ENCODE measurements around the gene ANKRD66.
A peak's percentile ranks its signal among the peaks of the same experiment; 100 is the strongest.
"Not testable (repeated sequence)": the region's sequence is repeated elsewhere in the genome, so short reads cannot be mapped to it uniquely, and the experiment has no call there.

Gene ANKRD66

GRCh38 chr6:46746696-46747095 lies at the start of gene ANKRD66:
Gene ANKRD66, plus strand, starts transcription at chr6:46746933. Its CDS starts 5,016 bp downstream, at chr6:46751949.
- no peak for DNase-seq

GRCh38 chr6:46699970-46700369 lies 46.8 kb upstream of the ANKRD66 start:
- DNase-seq, result no peak

- DNase-seq, result peak; percentile 35
Measured at GRCh38 chr6:46704562-46704961, 42.2 kb upstream of the ANKRD66 start.

GRCh38 chr6:46706464-46706863 lies 40.3 kb upstream of the ANKRD66 start:
- no peak for DNase-seq

DNA sequence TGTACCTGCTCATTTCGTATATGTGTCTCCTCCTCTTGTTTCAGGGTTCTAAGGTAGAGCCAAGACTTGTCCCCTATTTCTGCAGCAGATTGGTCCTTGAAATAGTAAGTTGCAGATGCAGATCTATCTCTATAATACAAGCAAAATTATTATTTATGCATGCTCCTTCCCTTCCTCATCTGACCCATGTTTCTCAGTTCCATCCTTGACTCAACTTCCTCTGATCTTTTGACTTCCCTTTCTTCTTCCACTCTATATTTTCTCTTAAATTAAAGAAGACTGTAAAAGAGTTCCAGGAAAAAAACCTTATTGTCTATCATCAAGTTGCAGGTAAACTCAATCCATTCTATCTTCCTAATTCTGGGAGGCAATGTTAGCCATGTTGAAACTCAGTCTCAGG lies 35.2 kb upstream of the ANKRD66 start:
- no peak for DNase-seq

- no peak for DNase-seq
Measured at GRCh38 chr6:46715141-46715540, 31.6 kb upstream of the ANKRD66 start.

DNA sequence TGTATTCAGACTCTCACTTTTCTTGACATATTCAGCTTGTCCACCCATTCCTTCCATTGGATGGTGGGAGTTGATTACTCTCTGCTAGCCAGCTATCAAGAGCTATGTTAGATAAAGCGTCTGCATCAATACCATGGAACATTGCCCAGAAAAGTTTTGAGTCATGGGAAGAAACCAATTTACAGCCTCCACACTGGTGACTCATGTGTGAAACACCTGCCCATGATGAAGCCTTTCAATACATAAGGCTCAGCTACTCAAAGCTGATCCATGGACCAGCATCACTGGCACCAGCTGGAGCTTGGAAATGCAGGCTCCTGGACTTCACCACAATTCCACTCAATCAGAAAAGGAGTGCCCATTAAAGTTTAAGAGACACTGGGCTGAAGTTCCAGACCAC lies 27.6 kb upstream of the ANKRD66 start:
- no peak for DNase-seq

DNA sequence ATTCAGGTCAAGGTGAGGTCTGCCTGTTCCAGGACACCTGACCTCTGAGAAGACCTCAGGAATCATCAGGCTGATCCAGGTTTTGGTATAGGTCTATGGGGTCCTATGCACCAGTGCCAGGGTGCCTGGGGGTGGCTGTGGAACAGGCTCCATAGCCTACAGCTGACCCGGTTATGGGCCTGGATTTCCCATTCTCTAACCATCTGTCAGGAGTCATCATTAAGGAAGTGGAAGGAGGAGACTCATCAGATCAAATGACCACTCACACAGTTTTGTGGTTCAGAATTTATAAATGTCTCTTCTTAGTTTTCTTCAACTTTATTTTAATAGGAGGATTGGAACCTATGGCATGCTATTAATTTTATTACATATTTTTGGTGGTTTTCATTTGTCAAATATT lies 26.3 kb upstream of the ANKRD66 start:
- DNase-seq, result no peak

- DNase-seq, result no peak
Measured at GRCh38 chr6:46729787-46730326, 16.9 kb upstream of the ANKRD66 start.

GRCh38 chr6:46730921-46731461 lies 15.7 kb upstream of the ANKRD66 start:
- DNase-seq, result no peak

DNA sequence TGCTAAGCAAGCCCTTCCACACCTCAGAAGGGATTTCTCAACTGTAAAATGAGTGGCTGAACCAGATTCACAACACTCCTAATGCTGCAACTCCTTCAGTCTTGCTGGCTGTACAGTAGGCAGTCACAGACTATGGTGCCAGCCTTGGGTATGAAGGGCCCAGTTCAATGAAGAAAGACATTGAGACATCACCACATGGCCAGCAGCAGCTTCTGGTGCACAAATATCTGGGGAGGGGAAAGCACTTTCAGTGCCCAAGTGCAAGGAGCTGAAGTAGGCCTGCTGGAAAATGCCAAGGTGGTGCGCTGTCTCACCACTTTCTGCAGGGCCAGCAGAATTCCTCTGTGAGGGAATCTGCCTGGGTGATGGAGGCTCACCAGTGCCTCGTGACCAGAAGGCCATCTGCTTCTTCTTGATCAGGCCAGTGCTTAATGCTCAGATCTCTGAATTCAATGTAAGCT lies 13.4 kb upstream of the ANKRD66 start:
- no peak for DNase-seq

- peak; percentile 50 for DNase-seq
Measured at GRCh38 chr6:46734867-46735719, 11.6 kb upstream of the ANKRD66 start, which contains the start of gene PLA2G7. Gene PLA2G7, minus strand, starts transcription at chr6:46735375. Its CDS starts 12,484 bp downstream, at chr6:46722891.

GRCh38 chr6:46735720-46736031 lies 11.1 kb upstream of the ANKRD66 start:
- no peak for DNase-seq

DNA sequence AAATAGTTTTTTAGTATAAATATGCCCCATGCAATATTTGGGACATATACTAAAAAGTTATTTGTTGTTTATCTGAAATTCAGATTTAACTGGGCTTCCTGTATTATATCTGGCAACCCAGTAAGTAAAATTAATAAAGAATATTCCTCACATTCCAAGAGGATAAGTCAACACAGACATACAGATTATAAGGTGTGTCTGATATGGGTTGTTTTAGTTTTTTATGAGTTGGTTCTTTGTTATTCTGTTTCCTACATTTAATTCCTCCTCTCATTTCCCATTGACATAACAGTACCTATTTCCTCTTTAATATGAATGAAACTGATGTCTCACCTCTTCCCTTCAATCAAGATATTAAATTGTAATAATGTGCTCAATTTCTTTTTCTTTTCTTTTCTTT lies 9.8 kb upstream of the ANKRD66 start:
- no peak for DNase-seq

- no peak for DNase-seq
Measured at GRCh38 chr6:46741482-46741881, 5.3 kb upstream of the ANKRD66 start.

GRCh38 chr6:46741910-46742309 lies 4.8 kb upstream of the ANKRD66 start:
- no peak for DNase-seq

- DNase-seq, result no peak
Measured at GRCh38 chr6:46743425-46744158, 3.1 kb upstream of the ANKRD66 start.

- not testable (repeated sequence) for DNase-seq
Measured at GRCh38 chr6:46744159-46744725, 2.5 kb upstream of the ANKRD66 start.

DNA sequence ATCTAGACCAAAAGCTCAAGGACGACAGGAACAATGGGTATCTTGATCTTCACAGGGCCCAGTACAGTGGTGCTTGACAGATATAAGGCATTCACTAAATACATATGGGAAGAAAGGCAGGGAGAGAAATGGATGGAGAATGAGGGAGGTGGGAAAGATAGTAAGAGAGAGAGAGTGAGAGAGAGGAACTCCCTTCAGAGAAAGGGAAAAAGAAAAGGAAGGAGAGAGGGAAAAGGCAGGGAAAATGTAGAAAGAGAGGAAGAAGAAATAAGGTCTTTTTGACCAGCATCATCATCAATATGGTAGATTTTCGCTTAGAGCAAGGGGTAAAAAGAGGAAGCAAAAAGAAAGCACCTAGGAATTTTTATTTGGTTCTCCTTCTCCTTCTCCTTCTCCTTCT lies 760 bp upstream of the ANKRD66 start:
- DNase-seq, result no peak

- no peak for DNase-seq
Measured at GRCh38 chr6:46748940-46749503, 2.3 kb downstream of the ANKRD66 start.

DNA sequence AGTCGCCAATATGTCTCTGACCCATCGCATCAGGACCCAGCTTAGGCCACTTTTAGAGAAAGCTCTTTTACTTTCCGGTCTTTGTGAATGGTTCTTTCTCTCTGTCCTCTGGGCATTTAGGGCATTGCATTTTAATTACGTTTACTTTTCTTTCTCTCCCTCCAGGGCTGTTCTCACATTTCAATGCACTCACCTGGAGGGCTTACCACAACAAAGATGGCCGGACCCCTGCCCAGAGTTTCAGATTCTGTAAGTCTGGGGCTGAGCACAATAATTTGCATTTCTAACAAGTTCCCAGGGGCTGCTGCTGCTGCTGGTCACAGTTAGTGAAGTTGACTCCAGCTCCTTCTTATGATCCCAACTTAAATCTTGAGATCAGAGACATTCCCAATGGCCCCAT lies 3.0 kb downstream of the ANKRD66 start:
- DNase-seq, result no peak

DNA sequence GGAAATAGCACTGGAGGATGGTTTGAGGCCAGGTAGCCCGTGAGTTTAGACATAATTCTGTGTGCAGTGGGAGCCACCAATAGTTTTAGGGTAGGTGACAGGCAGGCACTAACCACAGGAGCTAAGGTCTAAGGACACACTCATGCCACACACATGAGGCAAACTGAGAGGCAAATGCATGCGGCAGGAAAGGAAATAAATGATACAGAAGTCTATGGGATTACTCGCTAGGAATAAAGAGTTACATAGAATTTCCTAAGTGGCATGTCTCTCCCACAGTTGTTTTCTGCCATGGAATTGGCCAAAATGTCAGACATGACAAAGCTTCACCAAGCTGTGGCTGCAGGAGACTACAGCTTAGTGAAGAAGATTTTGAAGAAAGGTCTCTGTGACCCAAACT lies 4.9 kb downstream of the ANKRD66 start:
- no peak for DNase-seq

GRCh38 chr6:46755865-46756264 lies 9.1 kb downstream of the ANKRD66 start:
- DNase-seq, result no peak

All from NCI-H69 (cell line).